HG02759 (cell line): Measurements from ENCODE around the gene CD302.
"Not testable (repeated sequence)": the region's sequence is repeated elsewhere in the genome, so short reads cannot be mapped to it uniquely, and the experiment has no call there.

ENCODE experiments used
- ATAC-seq: cut with Tn5 transposase; IDR thresholded peaks from one replicate; pipeline ENCODE4 v1.9.1; 2021; ENCODE audit warnings: mild to moderate bottlenecking, moderate library complexity; ENCODE audit not compliant: unreplicated experiment

The CD302 gene

DNA sequence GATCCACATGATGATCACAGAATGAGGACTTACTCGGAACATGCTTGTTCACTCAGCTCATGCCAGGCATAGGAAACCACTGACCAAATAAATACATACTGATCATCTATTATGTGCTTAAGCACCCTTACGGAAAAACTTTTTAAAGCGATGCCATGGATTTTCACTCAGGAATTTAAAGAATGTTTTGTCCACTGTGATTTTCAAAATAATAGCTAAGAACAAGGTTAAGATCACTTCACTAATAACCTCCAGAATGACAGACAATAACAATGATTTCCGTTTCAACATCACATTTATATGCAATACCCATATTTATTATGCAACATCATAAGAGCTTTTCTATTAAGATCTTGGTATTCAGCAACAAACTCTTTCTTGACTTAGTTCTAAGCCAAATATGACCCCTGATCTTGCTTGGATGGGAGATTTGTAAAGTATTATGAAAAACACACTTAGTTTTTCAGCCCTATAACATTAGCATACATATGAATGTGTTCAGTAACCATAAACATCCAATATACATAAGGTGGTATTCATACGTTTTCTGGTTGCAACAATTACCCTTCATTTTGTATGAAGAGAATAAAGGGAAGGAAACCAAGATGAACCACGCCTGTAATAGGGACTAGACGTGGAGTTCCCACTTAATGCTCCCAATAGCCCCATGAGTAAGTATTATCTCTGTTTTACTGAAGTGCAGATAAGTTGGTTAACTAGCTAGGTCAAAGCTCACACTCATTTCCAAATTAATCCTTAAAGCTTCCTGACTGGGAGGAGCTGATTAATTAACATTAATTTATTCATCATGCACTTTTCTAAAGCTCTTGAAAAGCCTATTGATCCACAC, 1.9 kb downstream of the CD302 start:
- no peak for ATAC-seq

DNA sequence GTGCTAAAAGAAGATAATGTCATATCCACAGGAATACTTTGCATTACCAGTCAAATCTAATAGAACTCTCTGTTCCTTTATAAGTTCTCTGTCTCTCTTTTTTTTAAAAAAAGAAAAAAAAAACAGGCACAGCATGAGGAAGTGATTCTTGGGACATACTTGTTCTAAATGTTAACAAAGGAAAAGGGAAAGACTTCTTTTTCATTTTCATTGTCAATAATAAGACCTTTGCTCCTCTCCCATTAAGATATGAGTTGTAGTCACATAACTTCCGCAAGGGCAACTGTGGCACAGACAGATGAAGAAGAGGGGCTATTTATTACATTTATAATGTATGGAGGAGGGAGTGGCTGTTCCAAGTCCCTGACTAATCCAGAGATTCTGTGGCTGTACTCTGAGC, 4.7 kb downstream of the CD302 start:
- ATAC-seq: no peak

DNA sequence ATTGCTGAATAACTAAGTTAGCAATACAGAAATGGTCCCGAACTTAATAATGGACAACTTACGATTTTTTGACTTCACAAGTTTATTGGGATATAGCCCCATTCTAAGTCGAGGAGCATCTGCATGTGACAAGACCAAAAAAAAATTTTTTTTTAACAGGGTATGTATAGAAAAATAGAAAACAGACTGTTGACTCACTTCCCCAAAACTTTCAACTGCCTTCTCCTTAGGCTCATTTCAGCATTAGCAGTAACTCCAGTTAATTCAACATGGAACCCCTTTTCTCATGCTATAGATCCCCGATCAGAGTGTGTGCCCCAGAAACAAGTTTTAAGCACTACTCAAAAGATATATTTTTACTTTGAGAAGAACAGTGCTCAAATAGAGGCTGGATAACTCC, 5.4 kb downstream of the CD302 start:
- no peak for ATAC-seq

DNA sequence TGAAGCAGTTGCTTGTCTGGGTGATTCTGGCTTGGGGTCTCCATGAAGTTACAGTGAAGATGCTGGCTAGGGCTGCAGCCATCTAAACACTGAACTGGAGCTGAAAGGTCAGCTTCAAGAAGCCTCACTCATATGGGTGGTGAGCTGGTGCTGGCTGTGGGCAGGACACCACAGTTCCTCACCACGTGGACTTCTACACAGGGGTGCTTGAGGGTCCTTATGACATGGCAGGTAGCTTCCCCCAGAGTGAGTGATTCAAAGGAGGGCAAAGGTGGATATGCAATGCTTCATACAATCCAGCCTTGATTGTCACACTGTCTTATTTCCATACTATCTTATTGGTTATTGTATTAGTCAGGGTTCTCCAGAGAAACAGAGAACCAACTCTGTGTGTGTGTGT, 6.0 kb downstream of the CD302 start:
- no peak for ATAC-seq

DNA sequence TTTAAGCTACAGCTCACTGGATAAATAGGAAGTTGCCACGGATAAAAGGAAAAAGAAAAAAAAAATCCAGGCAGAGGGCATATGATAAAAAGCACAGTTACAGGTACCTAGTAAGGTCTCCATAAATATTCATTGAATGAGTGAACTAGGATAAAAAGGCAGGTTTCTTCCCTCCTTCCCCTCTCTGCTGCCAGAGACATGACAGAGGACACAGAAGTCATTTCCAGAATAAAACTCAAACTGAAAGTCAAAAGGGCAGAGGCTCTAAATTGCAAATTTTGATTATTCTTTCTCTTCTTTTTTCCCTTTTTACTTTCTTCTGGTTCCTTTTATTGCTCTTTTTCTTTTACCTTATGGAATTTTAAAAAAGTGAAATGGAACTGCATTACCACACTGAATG, 7.7 kb downstream of the CD302 start:
- no peak for ATAC-seq

DNA sequence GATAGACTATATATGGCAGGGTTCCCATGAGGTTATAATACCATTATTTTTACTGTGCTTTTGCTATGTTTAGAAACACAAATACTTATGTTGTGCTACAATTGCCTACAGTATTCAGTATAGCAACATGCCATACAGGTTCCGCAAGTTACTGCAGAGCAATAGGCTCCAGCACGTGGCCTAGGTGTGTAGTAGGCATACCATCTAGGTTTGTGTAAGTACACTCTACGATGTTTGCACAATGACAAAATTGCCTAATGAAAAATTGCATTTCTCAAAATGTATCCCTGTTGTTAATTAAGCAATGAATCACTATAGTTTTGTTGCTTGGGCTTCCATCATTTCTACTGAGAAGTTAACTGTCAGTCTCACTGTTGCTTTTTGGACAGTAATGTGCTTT, 9.8 kb downstream of the CD302 start:
- no peak for ATAC-seq

DNA sequence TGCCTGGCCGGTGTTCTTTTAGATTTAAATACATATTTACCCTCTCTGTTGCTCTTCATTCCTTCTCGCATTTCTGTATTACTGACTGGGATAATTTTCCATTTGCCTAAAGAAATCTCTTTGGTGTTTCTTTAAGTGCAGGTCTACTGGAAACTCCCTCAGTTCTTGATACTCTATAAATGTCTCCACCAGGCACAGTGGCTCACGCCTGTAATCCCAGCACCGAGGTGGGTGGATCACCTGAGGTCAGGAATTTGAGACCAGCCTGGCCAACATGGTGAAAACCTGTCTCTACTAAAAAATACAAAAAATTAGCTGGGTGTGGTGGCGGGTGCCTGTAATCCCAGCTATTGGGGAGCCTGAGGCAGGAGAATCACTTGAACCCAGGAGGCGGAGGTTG, 10.4 kb downstream of the CD302 start:
- ATAC-seq: not testable (repeated sequence)

DNA sequence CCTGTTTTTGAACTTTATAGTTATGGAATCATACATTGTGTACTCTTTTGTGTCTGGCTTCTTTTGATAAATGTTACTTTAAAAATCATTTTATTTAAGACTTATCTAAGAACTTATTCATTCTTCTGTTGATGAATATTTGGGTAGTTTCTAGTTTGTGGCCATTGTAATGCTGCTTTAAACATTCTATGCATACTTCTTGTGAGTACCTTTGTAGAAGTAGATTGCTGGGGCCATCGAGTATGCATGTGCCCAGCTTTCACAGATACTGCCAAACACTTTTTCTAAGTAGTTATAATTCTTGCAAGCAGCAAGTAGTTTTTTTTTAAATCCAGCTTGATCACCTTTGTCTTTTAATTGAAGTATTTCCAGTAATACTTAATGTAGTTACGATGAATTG, 11.1 kb downstream of the CD302 start:
- no peak for ATAC-seq

DNA sequence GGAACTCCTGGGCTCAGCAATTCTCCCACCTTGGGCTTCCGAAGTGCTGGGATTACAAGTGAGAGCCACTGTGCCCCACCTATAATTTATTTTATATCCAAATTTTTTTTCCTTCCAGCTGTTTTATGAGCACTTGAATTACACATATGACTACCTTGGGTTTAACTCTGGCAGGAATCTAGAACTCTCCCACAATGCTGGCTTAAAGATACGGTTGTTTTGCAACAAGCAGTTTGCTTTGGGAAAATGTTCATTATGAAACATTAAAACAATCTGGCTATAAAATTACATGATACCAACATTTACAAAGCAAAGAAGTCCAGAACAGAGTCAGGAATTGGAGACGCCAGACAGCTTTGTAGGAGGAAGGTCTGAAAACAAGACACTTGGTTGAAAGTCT, 12.8 kb downstream of the CD302 start:
- ATAC-seq: no peak

DNA sequence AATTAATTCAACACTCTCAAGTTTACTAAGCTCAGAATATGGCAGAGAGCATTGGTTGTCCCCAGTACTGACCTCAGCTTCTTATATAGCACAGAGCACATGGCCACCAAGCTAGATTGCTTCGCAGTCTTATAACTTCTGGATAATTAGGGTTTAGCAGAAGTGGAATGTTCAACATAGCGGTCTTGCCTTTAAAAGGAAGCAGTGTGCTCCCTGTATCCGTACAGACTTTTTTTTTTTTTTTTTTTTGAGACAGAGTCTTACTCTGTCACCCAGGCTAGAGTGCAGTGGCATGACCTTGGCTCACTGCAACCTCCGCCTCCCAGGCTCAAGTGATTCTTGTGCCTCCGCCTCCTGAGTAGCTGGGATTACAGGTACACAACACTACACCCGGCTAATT, 13.3 kb downstream of the CD302 start:
- not testable (repeated sequence) for ATAC-seq

DNA sequence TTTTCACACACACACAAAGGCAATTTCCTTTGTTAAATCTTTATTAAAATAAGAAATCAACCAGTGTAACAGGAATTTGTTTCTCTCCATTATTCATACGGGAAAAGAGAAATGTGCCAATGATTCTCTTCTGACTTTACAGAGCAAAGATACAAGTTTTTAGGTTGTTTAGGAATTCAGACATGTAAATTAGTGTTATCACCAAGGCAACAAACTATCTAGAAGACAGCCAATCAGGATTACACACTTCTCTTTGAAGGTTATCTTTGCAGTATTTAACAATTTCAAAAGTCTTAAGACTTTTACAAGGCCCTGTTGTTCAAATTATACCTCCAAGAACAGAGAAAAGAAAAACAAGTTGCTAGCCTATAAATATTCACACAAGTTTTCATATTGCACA, 14.5 kb downstream of the CD302 start:
- ATAC-seq: no peak

DNA sequence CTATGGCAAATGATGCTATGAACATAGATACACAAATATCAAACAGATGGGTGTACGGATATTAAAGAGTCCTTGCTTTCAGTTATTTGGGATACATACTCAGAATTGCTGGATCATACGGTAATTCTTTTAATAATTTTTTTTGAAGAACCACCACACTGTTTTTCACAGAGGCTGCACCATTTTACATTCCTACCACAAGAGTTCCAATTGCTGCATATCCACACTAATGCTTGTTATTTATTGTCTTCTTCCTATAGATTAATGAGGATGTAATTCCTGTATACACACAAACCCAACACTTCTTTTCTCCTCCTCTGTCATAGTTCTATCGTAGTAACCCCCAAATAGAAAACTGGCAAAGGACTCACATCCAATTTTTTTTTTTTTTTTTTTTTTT, 21.7 kb downstream of the CD302 start:
- ATAC-seq: no peak

DNA sequence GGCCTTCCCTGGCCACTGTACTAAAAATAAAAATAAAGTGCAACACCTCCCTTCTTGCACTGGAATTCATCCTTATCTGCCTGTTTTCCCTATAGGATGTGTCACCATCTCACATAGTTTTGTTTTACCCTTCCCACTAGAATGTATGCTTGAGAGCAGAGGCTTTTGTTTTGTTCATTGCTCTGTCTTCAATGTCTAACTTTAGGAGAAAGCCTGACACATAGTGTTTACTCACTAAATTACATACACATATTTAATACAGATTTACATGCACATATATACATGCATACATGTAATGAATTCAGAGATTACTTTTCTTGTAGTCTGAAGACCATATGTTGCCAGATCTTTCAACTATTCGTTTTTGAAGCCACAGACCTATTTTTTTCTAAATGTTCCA, 23.0 kb downstream of the CD302 start:
- ATAC-seq: no peak

DNA sequence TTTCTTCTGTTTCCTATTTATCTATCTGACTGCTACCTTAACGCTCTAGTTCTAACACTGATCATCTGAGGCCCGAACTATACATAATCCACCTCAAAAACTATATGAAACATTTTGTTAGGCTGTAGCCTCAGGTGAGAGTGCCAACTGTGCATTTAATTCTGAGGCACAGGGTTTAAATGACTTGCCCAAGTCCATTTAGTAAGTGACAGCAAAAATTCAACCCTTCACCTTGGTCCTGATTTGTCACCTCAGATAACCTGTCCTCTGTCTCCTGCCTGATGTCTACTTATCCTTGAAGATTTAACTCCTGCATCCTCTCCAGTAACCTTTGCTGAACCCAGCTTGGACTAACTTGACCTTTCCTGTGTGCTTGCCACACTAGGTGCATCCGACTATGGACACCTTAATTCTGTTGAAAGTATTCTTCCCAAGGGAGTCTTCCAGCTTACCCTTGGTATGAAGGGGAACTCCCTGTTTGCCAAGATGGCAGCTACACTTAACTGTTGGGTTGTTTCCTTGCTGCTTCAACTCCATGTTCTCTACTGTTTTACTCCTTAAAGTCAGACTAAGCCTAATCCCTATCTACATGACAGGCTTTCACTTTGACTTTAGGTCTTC, 23.5 kb downstream of the CD302 start:
- no peak for ATAC-seq

DNA sequence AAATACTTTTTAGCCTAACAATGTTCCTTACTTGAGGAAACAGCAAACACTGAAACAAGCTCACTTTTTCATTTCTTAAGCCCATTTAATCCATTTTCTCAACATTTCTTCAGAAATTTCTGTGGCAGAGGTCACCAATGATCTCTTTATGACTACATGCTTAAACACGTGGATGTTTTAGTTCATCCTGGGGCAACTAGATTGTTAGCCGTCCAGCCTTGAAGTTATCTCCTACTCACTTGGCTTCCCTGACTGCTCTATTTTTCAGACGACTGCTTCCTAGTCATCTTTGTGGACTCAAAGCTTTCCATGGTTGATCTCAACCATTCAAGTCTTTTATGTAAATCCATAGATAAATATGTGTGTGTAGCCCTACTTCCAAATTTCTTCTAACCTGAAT, 24.1 kb downstream of the CD302 start:
- ATAC-seq: no peak

DNA sequence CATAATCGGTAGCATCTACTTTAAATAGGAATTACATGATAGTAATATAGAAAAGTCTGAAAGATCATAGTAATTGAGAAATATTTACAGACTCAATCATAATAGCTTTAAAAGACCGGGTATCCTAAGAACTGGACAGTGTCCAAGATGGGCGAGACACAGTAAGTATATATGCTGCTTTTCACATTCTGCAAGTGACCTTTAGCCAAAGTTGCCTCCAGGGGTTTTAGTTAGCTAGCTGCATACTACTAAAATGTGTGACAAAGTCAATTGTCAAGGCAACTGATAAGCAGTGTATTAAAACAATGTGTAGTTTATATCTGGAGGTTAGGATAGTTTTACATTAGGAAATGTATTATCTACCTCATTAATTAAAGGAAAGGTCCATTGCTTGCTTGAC, 24.6 kb downstream of the CD302 start:
- no peak for ATAC-seq

DNA sequence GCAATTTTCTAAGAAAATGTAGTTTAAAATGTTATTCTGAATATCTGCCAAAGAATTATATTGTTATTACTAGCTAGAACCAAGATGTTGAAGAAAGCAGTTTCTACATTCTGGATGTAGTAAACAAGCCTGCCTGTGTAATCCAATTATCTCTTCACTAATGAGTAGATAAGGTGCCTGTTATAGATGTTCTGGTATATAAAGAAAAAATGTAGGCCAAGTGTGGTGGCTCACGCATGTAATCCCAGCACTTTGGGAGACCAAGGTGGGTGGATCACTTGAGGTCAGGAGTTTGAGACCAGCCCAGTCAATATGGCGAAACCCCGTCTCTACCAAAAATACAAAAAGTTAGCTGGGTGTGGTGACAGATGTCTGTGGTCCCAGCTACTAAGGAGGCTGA, 28.9 kb downstream of the CD302 start:
- no peak for ATAC-seq

DNA sequence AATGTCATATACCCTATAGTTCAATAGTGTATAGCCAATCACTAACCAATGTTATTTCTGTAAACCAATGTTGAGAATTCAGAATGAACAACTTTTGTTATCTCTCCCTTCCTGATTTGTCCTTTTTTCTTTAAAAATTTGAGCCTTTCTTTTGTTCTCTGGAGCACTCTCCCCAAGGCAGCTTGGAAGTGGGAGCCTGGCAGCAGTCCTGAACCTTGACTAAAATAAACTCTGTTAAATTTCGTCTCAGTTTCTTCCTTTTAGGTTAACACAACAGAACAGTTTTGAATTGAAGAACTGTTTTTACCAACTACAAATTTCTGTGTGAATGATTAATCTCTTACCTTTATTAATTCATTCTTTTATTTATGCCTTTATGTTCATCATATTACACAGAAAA, 35.9 kb downstream of the CD302 start:
- no peak for ATAC-seq

DNA sequence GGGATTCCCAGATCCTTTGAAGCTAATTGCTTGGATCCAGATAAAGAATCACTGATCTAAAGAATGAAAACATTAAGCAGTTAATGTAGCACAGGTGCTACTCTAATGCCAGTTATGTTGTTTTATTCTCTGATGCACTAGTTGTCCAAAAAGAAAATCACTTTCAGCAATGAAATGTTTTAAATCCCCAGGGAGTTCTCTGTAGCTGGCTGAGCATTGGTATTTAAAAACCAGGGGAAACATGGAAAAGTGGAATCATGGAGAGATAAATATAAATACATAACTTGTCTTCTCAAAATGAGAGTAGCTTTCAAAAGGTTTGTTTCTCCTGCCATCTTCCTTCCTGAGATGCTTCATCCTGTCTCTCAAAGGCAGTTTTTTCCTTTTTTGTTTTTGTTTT, 37.7 kb downstream of the CD302 start:
- ATAC-seq: no peak

DNA sequence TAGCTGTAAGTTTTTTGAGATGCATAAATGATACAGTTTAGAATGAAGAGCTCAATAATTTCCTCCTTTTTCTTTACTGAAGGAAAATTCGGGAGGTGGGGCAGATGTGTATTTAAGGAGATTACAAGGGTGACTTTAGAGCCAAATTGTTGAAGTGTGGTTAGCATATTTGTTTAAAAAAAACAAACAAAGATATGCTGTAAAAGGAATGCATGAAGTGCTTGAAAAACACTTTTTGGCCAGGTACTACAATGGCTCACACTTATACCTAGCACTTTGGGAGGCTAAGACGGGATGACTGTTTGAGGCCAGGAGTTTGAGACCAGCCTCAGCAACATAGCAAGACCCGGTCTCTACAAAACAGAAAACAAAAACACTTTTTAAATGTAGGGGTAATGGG, 38.4 kb downstream of the CD302 start:
- ATAC-seq: no peak

DNA sequence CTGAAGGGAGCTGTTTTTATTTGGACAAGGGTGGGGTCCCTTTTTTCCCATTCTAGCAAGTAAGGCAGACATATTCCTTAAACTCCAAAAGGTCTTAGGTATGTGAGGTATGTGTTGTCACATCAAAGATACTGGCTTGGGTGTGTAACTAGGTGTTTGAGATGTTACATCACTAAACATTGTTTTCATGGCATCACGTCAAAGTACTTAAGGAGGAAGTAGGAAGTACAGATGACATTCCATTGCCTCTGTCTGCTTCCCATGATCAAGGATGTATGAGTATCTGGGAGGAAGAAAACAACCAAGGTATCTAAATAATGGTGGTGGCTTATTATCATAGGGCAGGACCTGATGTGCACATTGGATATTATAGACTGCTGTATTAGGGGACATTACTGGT, 39.3 kb downstream of the CD302 start:
- no peak for ATAC-seq

DNA sequence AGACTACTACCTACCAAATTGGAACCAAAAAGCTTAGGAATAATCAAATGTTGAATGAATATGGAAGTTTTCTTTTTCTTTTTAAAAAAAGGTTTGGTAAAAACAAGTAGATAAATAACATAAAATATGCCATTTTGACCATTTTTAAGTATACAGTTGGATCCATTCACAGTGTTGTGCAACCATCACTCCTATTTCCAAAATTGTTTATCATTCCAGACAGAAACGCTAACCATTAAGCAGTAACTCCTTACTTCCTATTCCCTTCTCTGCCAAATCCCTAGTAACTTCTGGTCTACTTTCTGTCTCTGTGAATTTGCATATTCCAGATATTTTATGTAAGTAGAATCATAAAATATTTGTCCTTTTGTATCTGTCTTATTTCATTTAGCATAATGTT, 39.8 kb downstream of the CD302 start:
- ATAC-seq: no peak

DNA sequence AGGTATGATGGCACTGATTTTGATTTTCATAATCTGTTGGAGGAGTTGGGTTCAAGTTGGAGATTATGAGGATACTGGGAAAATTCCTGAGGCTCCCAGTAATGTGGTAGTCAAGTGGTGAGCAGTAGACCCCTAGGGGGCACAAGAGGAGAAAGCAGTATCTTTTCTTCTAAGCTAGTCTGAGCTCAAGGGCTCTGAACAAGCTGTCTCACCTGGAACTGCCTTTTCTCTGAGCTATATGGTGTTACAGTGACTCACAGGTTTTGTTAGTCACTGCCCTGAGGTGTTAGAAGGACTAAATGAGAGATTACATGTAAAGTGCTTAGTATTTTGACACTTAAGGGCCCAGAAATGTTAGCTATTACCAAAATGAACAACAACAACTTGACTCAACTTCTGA, 42.2 kb downstream of the CD302 start:
- no peak for ATAC-seq
